ENCODE results near the gene GRB14. TPM values are rescaled to one million over a fixed set of nuclear protein-coding genes. Genes with fewer than 3 reads are reported as not detected.

GRB14 gene
- total and polyA plus RNA-seq, 2 of the 13 experiments (the other 11 are each of a cell fraction or from before 2014, with no cell fraction given), result 4.6 to 5.8 TPM

DNA sequence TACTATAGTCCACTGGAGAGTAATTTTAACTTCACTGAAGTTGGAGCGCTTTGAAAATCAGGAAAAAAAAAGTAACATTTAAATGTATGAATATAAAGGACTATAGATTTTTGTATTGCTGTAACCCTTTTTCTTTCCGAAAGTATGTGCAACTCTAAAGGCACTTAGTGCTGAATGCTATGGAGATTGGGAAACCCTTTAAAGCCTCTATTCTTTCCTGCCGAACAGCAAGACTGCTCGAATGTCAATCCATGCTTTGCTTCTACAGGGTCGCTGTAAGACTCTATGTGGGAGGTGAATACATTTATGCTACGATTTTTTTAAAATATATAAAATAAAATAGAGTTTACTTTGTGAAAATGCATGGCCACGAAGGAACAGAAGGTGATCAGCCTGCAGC, 825 bp downstream of the GRB14 start:
- no peak for FAIRE-seq
- H3K36me3 ChIP-seq (replicated peaks in 1 of 2; ENCODE audit: control insufficient read depth in 1 of 2, insufficient read depth in 2 of 2, low read length in 2 of 2), result no peaks in the 10 kb centered on the region; a peak in 1 of 5 replicates
- ChIA-PET CTCF (ENCODE audit: low intra/inter-chr PET ratio, low total read pairs) (interaction anchor here (1.0 kb wide), 1 partner anchor 20 kb away, joined by 3 read pairs; no protein-coding TSS in a partner anchor), POLR2A (interaction anchor here (0.6 kb wide), 1 partner anchor 74 kb away, joined by 3 read pairs; no protein-coding TSS in a partner anchor)
- peak overlapping the region; percentile 60 for H3K9ac ChIP-seq (ENCODE audit: insufficient read depth, low read depth, low read length)
- WGBS (ENCODE audit: low lambda C conversion rate), result 32% methylated on average over 7 of the region's 7 CpGs
- peak overlapping the region; percentile 70 to 94 (median 74) for H3K4me3 ChIP-seq (replicated peaks in 1 of 3; ENCODE audit: insufficient read depth in 1 of 3, low read depth in 2 of 3, low read length in 3 of 3)
- no peak for DNase-seq (ENCODE audit: low spot score)
- peaks cover 39% of the 10 kb centered on the region for H3K4me1 ChIP-seq (ENCODE audit: insufficient read depth, low read length)
- no peak overlapping the region for H3K27ac ChIP-seq (ENCODE audit: extremely low read length, insufficient read depth, low read length)
- H3K79me2 ChIP-seq (ENCODE audit: insufficient read depth, low read length), result no peaks in the 10 kb centered on the region
- ATAC-seq, result no peak
- TSS peak; percentile 32 for BruUV-seq (replicated peaks)
- H3K9me3 ChIP-seq (ENCODE audit: low read length), result no peaks in the 10 kb centered on the region
- no peak overlapping the region for H2AFZ ChIP-seq (ENCODE audit: low read length)
- intact Hi-C loops (cut with micrococcal nuclease; ENCODE audit: unreplicated experiment), result loop anchor here (2.0 kb wide), 1 partner anchor 90 kb away; no protein-coding TSS in a partner anchor
- peak overlapping the region; percentile 92 for H3K4me2 ChIP-seq (ENCODE audit: low read depth, low read length)
- H3K27me3 ChIP-seq (ENCODE audit: control insufficient read depth in 1 of 2, insufficient read depth in 2 of 2, low read length in 2 of 2), result peaks cover 0 to 16% of the 10 kb centered on the region in 2 experiments; a peak in 1 of 5 replicates
- H4K20me1 ChIP-seq (ENCODE audit: insufficient read depth, low read length), result no peaks in the 10 kb centered on the region
- in situ Hi-C loops (cut with HindIII; ENCODE audit: extremely low pct_ligation_motif_present, low pct_unique_long_range_greater_than_20kb), result no loop called here
- TF ChIP-seq SRY (CRISPR knock-in tag; IDR thresholded peaks at IDR 0.05) (no peak), NCOR1 (IDR thresholded peaks at IDR 0.05; ENCODE audit: borderline replicate concordance, low read length) (no peak), RFXANK (CRISPR knock-in tag; IDR thresholded peaks at IDR 0.05) (no peak), ZNF44 (CRISPR knock-in tag; IDR thresholded peaks at IDR 0.05) (no peak), CCDC6 (CRISPR knock-in tag; IDR thresholded peaks at IDR 0.05) (no peak), ZNF720 (CRISPR knock-in tag; IDR thresholded peaks at IDR 0.05) (no peak), KDM3A (CRISPR knock-in tag; IDR thresholded peaks at IDR 0.05; ENCODE audit: low read depth) (no peak), ATAD3A (CRISPR knock-in tag; IDR thresholded peaks at IDR 0.05) (no peak), FOXM1 (CRISPR knock-in tag; IDR thresholded peaks at IDR 0.05) (no peak)
- TF ChIP-seq, protein P1, sequence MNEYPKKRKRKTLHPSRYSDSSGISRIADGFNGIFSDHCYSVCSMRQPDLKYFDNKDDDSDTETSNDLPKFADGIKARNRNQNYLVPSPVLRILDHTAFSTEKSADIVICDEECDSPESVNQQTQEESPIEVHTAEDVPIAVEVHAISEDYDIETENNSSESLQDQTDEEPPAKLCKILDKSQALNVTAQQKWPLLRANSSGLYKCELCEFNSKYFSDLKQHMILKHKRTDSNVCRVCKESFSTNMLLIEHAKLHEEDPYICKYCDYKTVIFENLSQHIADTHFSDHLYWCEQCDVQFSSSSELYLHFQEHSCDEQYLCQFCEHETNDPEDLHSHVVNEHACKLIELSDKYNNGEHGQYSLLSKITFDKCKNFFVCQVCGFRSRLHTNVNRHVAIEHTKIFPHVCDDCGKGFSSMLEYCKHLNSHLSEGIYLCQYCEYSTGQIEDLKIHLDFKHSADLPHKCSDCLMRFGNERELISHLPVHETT (CRISPR knock-in tag; conservative IDR thresholded peaks at IDR 0.05), result no peak
